Stimulated activated CD4-positive, alpha-beta T cell treated with anti-CD3 and anti-CD28 coated beads, Interleukin-1b, Interleukin-23, amount 100 ng/mL, for 1 hour (primary cell): ENCODE data around the gene NR2E3.

Source experiments
- DNase-seq, 2 donors: peaks; one replicate each; pipeline ENCODE4 v3.0.0-alpha.2; 2020; ENCODE audit warnings: low read depth in 2 of 2

Gene NR2E3

GRCh38 chr15:71791975-71792374, 18.4 kb upstream of the NR2E3 start:
- DNase-seq = no peak

- no peak for DNase-seq
These were observed 17.8 kb upstream of the NR2E3 start for GRCh38 chr15:71792521-71792920.

GRCh38 chr15:71798641-71799040, 11.7 kb upstream of the NR2E3 start:
- no peak for DNase-seq

GRCh38 chr15:71800190-71800589, 10.2 kb upstream of the NR2E3 start:
- DNase-seq = no peak

- no peak for DNase-seq
These were observed 9.3 kb upstream of the NR2E3 start for GRCh38 chr15:71800835-71801745.

GRCh38 chr15:71801935-71802655, 8.3 kb upstream of the NR2E3 start:
- DNase-seq = no peak

- DNase-seq = no peak
These were observed 7.6 kb upstream of the NR2E3 start for GRCh38 chr15:71802770-71803169.

- DNase-seq = no peak
These were observed 6.1 kb upstream of the NR2E3 start for GRCh38 chr15:71804226-71804625.

GRCh38 chr15:71804695-71805470, 5.5 kb upstream of the NR2E3 start:
- DNase-seq = no peak

GRCh38 chr15:71806452-71806931, 3.9 kb upstream of the NR2E3 start:
- no peak for DNase-seq

GRCh38 chr15:71807125-71807629, 3.2 kb upstream of the NR2E3 start:
- no peak for DNase-seq

- DNase-seq = no peak
These were observed 2.7 kb upstream of the NR2E3 start for GRCh38 chr15:71807691-71808091.

GRCh38 chr15:71808311-71809020, 1.9 kb upstream of the NR2E3 start:
- no peak for DNase-seq

GRCh38 chr15:71809346-71809745, 1.0 kb upstream of the NR2E3 start:
- DNase-seq = no peak

- no peak for DNase-seq
These were observed 832 bp downstream of the NR2E3 start for GRCh38 chr15:71811036-71811736.

GRCh38 chr15:71811752-71812735, 1.7 kb downstream of the NR2E3 start:
- DNase-seq = no peak

- no peak for DNase-seq
These were observed 2.8 kb downstream of the NR2E3 start for GRCh38 chr15:71812966-71813722.

GRCh38 chr15:71813723-71814470, 3.5 kb downstream of the NR2E3 start:
- no peak for DNase-seq
